Fibroblast of lung (primary cell): ENCODE results near the gene GALNT7.

Experiments used
- EZH2 ChIP-seq: IDR thresholded peaks from 2 replicates; pipeline ENCODE4 v1.5.1; 2012; ENCODE audit warnings: low read length, control low read depth, mild to moderate bottlenecking; ENCODE audit errors: missing control alignments
- TF ChIP-seq, protein P1 (sequence below), 2 donors: IDR thresholded peaks in 1 of 2; conservative IDR thresholded peaks in 1 of 2; 1 replicate in 1 of 2; 2 replicates in 1 of 2; pipeline ENCODE4 v1.5.1; 2011 to 2012; ENCODE audit warnings: low read length in 2 of 2, control low read depth in 1 of 2, inconsistent platforms in 1 of 2, low read depth in 1 of 2, mild to moderate bottlenecking in 1 of 2

DNA sequence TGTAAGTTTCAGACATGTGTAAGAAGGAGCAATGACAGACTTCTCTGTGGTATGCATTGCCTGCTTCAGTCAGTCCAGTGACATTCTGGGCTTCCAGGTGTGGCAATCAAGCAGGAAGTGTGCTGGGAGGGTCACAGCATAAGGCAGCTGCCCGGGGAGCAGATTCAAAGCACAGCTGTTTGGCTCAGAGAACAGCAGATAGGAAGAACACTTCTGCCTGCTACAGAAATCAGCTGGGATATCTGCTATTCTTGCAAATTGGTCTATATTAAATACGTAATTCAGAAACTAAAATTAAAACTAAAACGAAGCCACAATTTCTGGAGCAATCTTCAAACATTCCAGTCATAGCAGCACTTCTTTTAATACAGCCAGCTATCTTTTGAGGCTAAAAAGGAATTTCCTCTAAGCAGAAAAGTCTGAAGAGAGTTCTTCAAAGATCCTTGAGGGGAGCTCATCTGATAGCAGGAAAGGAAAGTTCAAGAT lies 47.5 kb upstream of the GALNT7 start:
- TF ChIP-seq EZH2: no peak
- TF ChIP-seq, protein P1, sequence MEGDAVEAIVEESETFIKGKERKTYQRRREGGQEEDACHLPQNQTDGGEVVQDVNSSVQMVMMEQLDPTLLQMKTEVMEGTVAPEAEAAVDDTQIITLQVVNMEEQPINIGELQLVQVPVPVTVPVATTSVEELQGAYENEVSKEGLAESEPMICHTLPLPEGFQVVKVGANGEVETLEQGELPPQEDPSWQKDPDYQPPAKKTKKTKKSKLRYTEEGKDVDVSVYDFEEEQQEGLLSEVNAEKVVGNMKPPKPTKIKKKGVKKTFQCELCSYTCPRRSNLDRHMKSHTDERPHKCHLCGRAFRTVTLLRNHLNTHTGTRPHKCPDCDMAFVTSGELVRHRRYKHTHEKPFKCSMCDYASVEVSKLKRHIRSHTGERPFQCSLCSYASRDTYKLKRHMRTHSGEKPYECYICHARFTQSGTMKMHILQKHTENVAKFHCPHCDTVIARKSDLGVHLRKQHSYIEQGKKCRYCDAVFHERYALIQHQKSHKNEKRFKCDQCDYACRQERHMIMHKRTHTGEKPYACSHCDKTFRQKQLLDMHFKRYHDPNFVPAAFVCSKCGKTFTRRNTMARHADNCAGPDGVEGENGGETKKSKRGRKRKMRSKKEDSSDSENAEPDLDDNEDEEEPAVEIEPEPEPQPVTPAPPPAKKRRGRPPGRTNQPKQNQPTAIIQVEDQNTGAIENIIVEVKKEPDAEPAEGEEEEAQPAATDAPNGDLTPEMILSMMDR (conservative IDR thresholded peaks at IDR 0.05 in 1 of 2, IDR thresholded peaks at IDR 0.05 in 1 of 2; ENCODE audit: low read depth in 1 of 2, low read length in 2 of 2): no peak
